Measurements from ENCODE around the gene SUV39H2.
"Not testable (repeated sequence)": the region's sequence is repeated elsewhere in the genome, so short reads cannot be mapped to it uniquely, and the experiment has no call there.

Gene SUV39H2

GRCh38 chr10:14876764-14877163 is 1.9 kb upstream of the SUV39H2 start:
- no peak for DNase-seq

- DNase-seq: no peak
These were observed 660 bp downstream of the SUV39H2 start for GRCh38 chr10:14879124-14879927.

- no peak for DNase-seq
These were observed 1.2 kb downstream of the SUV39H2 start for GRCh38 chr10:14879928-14880193.

- DNase-seq: no peak
These were observed 1.6 kb downstream of the SUV39H2 start for GRCh38 chr10:14880229-14880628.

- no peak for DNase-seq
These were observed 5.4 kb downstream of the SUV39H2 start for GRCh38 chr10:14884082-14884481.

- DNase-seq: no peak
These were observed 10.7 kb downstream of the SUV39H2 start for GRCh38 chr10:14889318-14889717.

GRCh38 chr10:14891151-14891550 is 12.5 kb downstream of the SUV39H2 start:
- DNase-seq: no peak

- DNase-seq: no peak
These were observed 25.7 kb downstream of the SUV39H2 start for GRCh38 chr10:14904316-14904732.

GRCh38 chr10:14904864-14905263 is 26.2 kb downstream of the SUV39H2 start:
- no peak for DNase-seq

GRCh38 chr10:14905890-14906289 is 27.2 kb downstream of the SUV39H2 start:
- no peak for DNase-seq

GRCh38 chr10:14906765-14907164 is 28.1 kb downstream of the SUV39H2 start:
- DNase-seq: no peak

- DNase-seq: not testable (repeated sequence)
These were observed 28.9 kb downstream of the SUV39H2 start for GRCh38 chr10:14907591-14907990.

GRCh38 chr10:14909101-14909500 is 30.4 kb downstream of the SUV39H2 start:
- no peak for DNase-seq

GRCh38 chr10:14910953-14911352 is 32.3 kb downstream of the SUV39H2 start:
- DNase-seq: no peak

- DNase-seq: no peak
These were observed 33.1 kb downstream of the SUV39H2 start for GRCh38 chr10:14911801-14912200.

- DNase-seq: no peak
These were observed 37.9 kb downstream of the SUV39H2 start for GRCh38 chr10:14916600-14916999.

GRCh38 chr10:14917827-14918226 is 39.2 kb downstream of the SUV39H2 start:
- no peak for DNase-seq

GRCh38 chr10:14918964-14919363 is 40.3 kb downstream of the SUV39H2 start:
- DNase-seq: no peak

- no peak for DNase-seq
These were observed 45.3 kb downstream of the SUV39H2 start for GRCh38 chr10:14924013-14924412.

GRCh38 chr10:14925268-14925667 is 46.6 kb downstream of the SUV39H2 start:
- no peak for DNase-seq

- DNase-seq: no peak
These were observed 47.4 kb downstream of the SUV39H2 start for GRCh38 chr10:14926061-14926470.

- DNase-seq: no peak
These were observed 48.2 kb downstream of the SUV39H2 start for GRCh38 chr10:14926722-14927416.

- no peak for DNase-seq
These were observed 51.9 kb downstream of the SUV39H2 start for GRCh38 chr10:14930610-14931009.

- no peak for DNase-seq
These were observed 57.9 kb downstream of the SUV39H2 start for GRCh38 chr10:14936584-14936983.

- DNase-seq: not testable (repeated sequence)
These were observed 60.3 kb downstream of the SUV39H2 start for GRCh38 chr10:14938971-14939370.
